Memory B cell (primary cell): ENCODE results near the gene FZR1.
A peak's percentile ranks its signal among the peaks of the same experiment; 100 is the strongest.

ENCODE experiments used
- ATAC-seq: fragments of 150-1000 bp; cut with Tn5 transposase; 2 replicates; pipeline ENCODE4 v1.10.0; 2021; ENCODE audit warnings: low read depth, mild to moderate bottlenecking, moderate library complexity
- DNase-seq, 2 donors: peaks; one replicate each; pipeline ENCODE4 v3.0.0; 2022; ENCODE audit warnings: low spot score in 2 of 2
- H3K27ac Mint-ChIP-seq: one replicate; pipeline ENCODE4 v1.8.0; 2022; ENCODE audit warnings: mild to moderate bottlenecking, moderate library complexity, mixed read lengths
- H3K27me3 Mint-ChIP-seq: one replicate; pipeline ENCODE4 v1.8.0; 2022; ENCODE audit warnings: mixed read lengths
- H3K36me3 Mint-ChIP-seq: one replicate; pipeline ENCODE4 v1.8.0; 2022; ENCODE audit warnings: mild to moderate bottlenecking, mixed read lengths
- H3K4me1 Mint-ChIP-seq: one replicate; pipeline ENCODE4 v1.8.0; 2022; ENCODE audit warnings: mixed read lengths
- H3K4me3 Mint-ChIP-seq: one replicate; pipeline ENCODE4 v1.8.0; 2022; ENCODE audit warnings: mild to moderate bottlenecking, moderate library complexity, mixed read lengths
- H3K9me3 Mint-ChIP-seq: one replicate; pipeline ENCODE4 v1.8.0; 2022; ENCODE audit warnings: mixed read lengths

Gene FZR1

GRCh38 chr19:3511506-3512251, 5.6 kb downstream of the FZR1 start:
- DNase-seq (no peak), ATAC-seq (no peak)
- H3K27me3 Mint-ChIP-seq = no peaks in the 10 kb centered on the region
- no peak overlapping the region for H3K4me3 Mint-ChIP-seq
- H3K36me3 Mint-ChIP-seq = peaks cover 7% of the 10 kb centered on the region
- H3K27ac Mint-ChIP-seq = no peak overlapping the region
- H3K4me1 Mint-ChIP-seq = peaks cover 37% of the 10 kb centered on the region
- H3K9me3 Mint-ChIP-seq = no peaks in the 10 kb centered on the region

GRCh38 chr19:3512562-3513228, 6.6 kb downstream of the FZR1 start:
- Mint-ChIP-seq H3K9me3 (no peaks in the 10 kb centered on the region), H3K27ac (no peak overlapping the region), H3K4me1 (peaks cover 33% of the 10 kb centered on the region)

GRCh38 chr19:3513229-3514140, 7.4 kb downstream of the FZR1 start:
- no peaks in the 10 kb centered on the region for H3K9me3 Mint-ChIP-seq
- H3K36me3 Mint-ChIP-seq = peaks cover 7% of the 10 kb centered on the region
- ATAC-seq (no peak), DNase-seq (no peak)
- no peaks in the 10 kb centered on the region for H3K27me3 Mint-ChIP-seq
- peaks cover 33% of the 10 kb centered on the region for H3K4me1 Mint-ChIP-seq
- H3K4me3 Mint-ChIP-seq = no peak overlapping the region
- H3K27ac Mint-ChIP-seq = no peak overlapping the region

More at GRCh38 chr19:3512562-3513228, 6.6 kb downstream of the FZR1 start:
- H3K4me3 Mint-ChIP-seq = no peak overlapping the region
- ATAC-seq = no peak
- peaks cover 7% of the 10 kb centered on the region for H3K36me3 Mint-ChIP-seq
- no peak for DNase-seq
- no peaks in the 10 kb centered on the region for H3K27me3 Mint-ChIP-seq

GRCh38 chr19:3514930-3515329, 8.8 kb downstream of the FZR1 start:
- peaks cover 27% of the 10 kb centered on the region for H3K4me1 Mint-ChIP-seq
- no peaks in the 10 kb centered on the region for H3K27me3 Mint-ChIP-seq
- no peak for DNase-seq
- ATAC-seq = no peak
- H3K36me3 Mint-ChIP-seq = peaks cover 6% of the 10 kb centered on the region
- peak overlapping the region; percentile 6 for H3K27ac Mint-ChIP-seq
- H3K4me3 Mint-ChIP-seq = no peak overlapping the region
- H3K9me3 Mint-ChIP-seq = no peaks in the 10 kb centered on the region

- H3K27ac Mint-ChIP-seq = peak overlapping the region; percentile 87
- H3K36me3 Mint-ChIP-seq = peaks cover 7% of the 10 kb centered on the region
- DNase-seq (no peak), ATAC-seq (no peak)
- no peaks in the 10 kb centered on the region for H3K27me3 Mint-ChIP-seq
- no peak overlapping the region for H3K4me3 Mint-ChIP-seq
- peaks cover 28% of the 10 kb centered on the region for H3K4me1 Mint-ChIP-seq
- H3K9me3 Mint-ChIP-seq = no peaks in the 10 kb centered on the region
These were observed 9.8 kb downstream of the FZR1 start for GRCh38 chr19:3515891-3516422.

GRCh38 chr19:3516675-3517207, 10.6 kb downstream of the FZR1 start:
- H3K4me3 Mint-ChIP-seq = peak overlapping the region; percentile 8
- no peaks in the 10 kb centered on the region for H3K9me3 Mint-ChIP-seq
- H3K36me3 Mint-ChIP-seq = peaks cover 9% of the 10 kb centered on the region
- DNase-seq (peak; percentile 58 to 62), ATAC-seq (peak; percentile 92)
- peak overlapping the region; percentile 87 for H3K27ac Mint-ChIP-seq
- H3K4me1 Mint-ChIP-seq = peaks cover 30% of the 10 kb centered on the region
- no peaks in the 10 kb centered on the region for H3K27me3 Mint-ChIP-seq

- Mint-ChIP-seq H3K27me3 (no peaks in the 10 kb centered on the region), H3K27ac (no peak overlapping the region), H3K9me3 (no peaks in the 10 kb centered on the region), H3K4me3 (no peak overlapping the region), H3K36me3 (peaks cover 10% of the 10 kb centered on the region), H3K4me1 (peaks cover 30% of the 10 kb centered on the region)
- no peak for ATAC-seq
- DNase-seq = no peak
These were observed 11.5 kb downstream of the FZR1 start for GRCh38 chr19:3517638-3518037.

GRCh38 chr19:3518255-3518654, 12.1 kb downstream of the FZR1 start:
- Mint-ChIP-seq H3K4me1 (peaks cover 30% of the 10 kb centered on the region), H3K27me3 (no peaks in the 10 kb centered on the region), H3K36me3 (peaks cover 10% of the 10 kb centered on the region), H3K4me3 (no peak overlapping the region), H3K9me3 (no peaks in the 10 kb centered on the region), H3K27ac (peak overlapping the region; percentile 31)
- ATAC-seq = no peak
- DNase-seq = no peak

- peaks cover 10% of the 10 kb centered on the region for H3K36me3 Mint-ChIP-seq
- H3K4me1 Mint-ChIP-seq = peaks cover 29% of the 10 kb centered on the region
- H3K27me3 Mint-ChIP-seq = no peaks in the 10 kb centered on the region
- H3K4me3 Mint-ChIP-seq = no peak overlapping the region
- H3K27ac Mint-ChIP-seq = peak overlapping the region; percentile 31
- ATAC-seq (no peak), DNase-seq (no peak)
- H3K9me3 Mint-ChIP-seq = no peaks in the 10 kb centered on the region
These were observed 12.5 kb downstream of the FZR1 start for GRCh38 chr19:3518659-3519058.

GRCh38 chr19:3519126-3519525, 13.0 kb downstream of the FZR1 start:
- ATAC-seq = no peak

GRCh38 chr19:3520166-3521103, 14.3 kb downstream of the FZR1 start:
- DNase-seq = no peak
- ATAC-seq = no peak
- Mint-ChIP-seq H3K27ac (no peak overlapping the region), H3K4me3 (no peak overlapping the region), H3K4me1 (peaks cover 22% of the 10 kb centered on the region), H3K27me3 (no peaks in the 10 kb centered on the region), H3K36me3 (peaks cover 16% of the 10 kb centered on the region), H3K9me3 (no peaks in the 10 kb centered on the region)

More at GRCh38 chr19:3519126-3519525, 13.0 kb downstream of the FZR1 start:
- Mint-ChIP-seq H3K9me3 (no peaks in the 10 kb centered on the region), H3K4me3 (no peak overlapping the region), H3K27ac (peak overlapping the region; percentile 31), H3K27me3 (no peaks in the 10 kb centered on the region), H3K4me1 (peaks cover 25% of the 10 kb centered on the region), H3K36me3 (peaks cover 14% of the 10 kb centered on the region)
- no peak for DNase-seq

GRCh38 chr19:3521104-3521445, 15.0 kb downstream of the FZR1 start:
- peaks cover 19% of the 10 kb centered on the region for H3K4me1 Mint-ChIP-seq
- H3K36me3 Mint-ChIP-seq = peaks cover 16% of the 10 kb centered on the region
- ATAC-seq = no peak
- DNase-seq = no peak
- H3K27ac Mint-ChIP-seq = no peak overlapping the region
- no peaks in the 10 kb centered on the region for H3K9me3 Mint-ChIP-seq
- H3K27me3 Mint-ChIP-seq = no peaks in the 10 kb centered on the region
- no peak overlapping the region for H3K4me3 Mint-ChIP-seq
